Measurements from ENCODE around the gene VAMP2. TPM values are rescaled to one million over a fixed set of nuclear protein-coding genes. Genes with fewer than 3 reads are reported as not detected.

Gene VAMP2
- total and polyA plus RNA-seq, 9 of the 15 experiments (the other 6 are each of a cell fraction or from before 2014, with no cell fraction given) = 2.3 to 31.8 (median 6.0) TPM

GRCh38 chr17:8189711-8190477, 27.1 kb upstream of the VAMP2 start, which contains the start of gene BORCS6 (continued):
- TF ChIP-seq SNIP1 (IDR thresholded peaks at IDR 0.05; ENCODE audit: low read depth) (no peak), MEIS2 (IDR thresholded peaks at IDR 0.05; ENCODE audit: partially characterized antibody) (peak; percentile 73), MTA1 (IDR thresholded peaks at IDR 0.05; ENCODE audit: borderline replicate concordance) (no peak), CBFA2T2 (conservative IDR thresholded peaks at IDR 0.05) (no peak), HCFC1 (IDR thresholded peaks at IDR 0.05; ENCODE audit: low read depth, low read length) (peak; percentile 19), PYGO2 (tag; IDR thresholded peaks at IDR 0.05) (no peak), PCBP1 (IDR thresholded peaks at IDR 0.05; ENCODE audit: low read depth, low read length, poor library complexity, severe bottlenecking) (peak; percentile 62), REST (IDR thresholded peaks at IDR 0.05; ENCODE audit: borderline replicate concordance) (no peak), REST (CRISPR knock-in tag; IDR thresholded peaks at IDR 0.05; ENCODE audit: low read depth) (no peak), NRF1 (conservative IDR thresholded peaks at IDR 0.05 in 1 of 2, IDR thresholded peaks at IDR 0.05 in 1 of 2) (peak; percentile 44 to 46; a peak in 3 of 4 replicates), SMAD3 (CRISPR knock-in tag; conservative IDR thresholded peaks at IDR 0.05) (no peak), ZNF57 (CRISPR knock-in tag; IDR thresholded peaks at IDR 0.05) (no peak)
- TF ChIP-seq, protein P1, sequence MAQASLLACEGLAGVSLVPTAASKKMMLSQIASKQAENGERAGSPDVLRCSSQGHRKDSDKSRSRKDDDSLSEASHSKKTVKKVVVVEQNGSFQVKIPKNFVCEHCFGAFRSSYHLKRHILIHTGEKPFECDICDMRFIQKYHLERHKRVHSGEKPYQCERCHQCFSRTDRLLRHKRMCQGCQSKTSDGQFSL (CRISPR knock-in tag; IDR thresholded peaks at IDR 0.05) = no peak
- TF ChIP-seq, protein P1 (tag; IDR thresholded peaks at IDR 0.05) = no peak
- TF ChIP-seq, protein P2, sequence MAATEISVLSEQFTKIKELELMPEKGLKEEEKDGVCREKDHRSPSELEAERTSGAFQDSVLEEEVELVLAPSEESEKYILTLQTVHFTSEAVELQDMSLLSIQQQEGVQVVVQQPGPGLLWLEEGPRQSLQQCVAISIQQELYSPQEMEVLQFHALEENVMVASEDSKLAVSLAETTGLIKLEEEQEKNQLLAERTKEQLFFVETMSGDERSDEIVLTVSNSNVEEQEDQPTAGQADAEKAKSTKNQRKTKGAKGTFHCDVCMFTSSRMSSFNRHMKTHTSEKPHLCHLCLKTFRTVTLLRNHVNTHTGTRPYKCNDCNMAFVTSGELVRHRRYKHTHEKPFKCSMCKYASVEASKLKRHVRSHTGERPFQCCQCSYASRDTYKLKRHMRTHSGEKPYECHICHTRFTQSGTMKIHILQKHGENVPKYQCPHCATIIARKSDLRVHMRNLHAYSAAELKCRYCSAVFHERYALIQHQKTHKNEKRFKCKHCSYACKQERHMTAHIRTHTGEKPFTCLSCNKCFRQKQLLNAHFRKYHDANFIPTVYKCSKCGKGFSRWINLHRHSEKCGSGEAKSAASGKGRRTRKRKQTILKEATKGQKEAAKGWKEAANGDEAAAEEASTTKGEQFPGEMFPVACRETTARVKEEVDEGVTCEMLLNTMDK (IDR thresholded peaks at IDR 0.05; ENCODE audit: borderline replicate concordance, insufficient read depth, low read depth, low read length, poor library complexity, severe bottlenecking) = peak; percentile 58
